ENCODE data around the gene TMEM52. TPM values are rescaled to one million over a fixed set of nuclear protein-coding genes. Genes with fewer than 3 reads are reported as not detected.

TMEM52 gene
- polyA plus RNA-seq, 3 donors: 2.3 TPM; not detected in 2

DNA sequence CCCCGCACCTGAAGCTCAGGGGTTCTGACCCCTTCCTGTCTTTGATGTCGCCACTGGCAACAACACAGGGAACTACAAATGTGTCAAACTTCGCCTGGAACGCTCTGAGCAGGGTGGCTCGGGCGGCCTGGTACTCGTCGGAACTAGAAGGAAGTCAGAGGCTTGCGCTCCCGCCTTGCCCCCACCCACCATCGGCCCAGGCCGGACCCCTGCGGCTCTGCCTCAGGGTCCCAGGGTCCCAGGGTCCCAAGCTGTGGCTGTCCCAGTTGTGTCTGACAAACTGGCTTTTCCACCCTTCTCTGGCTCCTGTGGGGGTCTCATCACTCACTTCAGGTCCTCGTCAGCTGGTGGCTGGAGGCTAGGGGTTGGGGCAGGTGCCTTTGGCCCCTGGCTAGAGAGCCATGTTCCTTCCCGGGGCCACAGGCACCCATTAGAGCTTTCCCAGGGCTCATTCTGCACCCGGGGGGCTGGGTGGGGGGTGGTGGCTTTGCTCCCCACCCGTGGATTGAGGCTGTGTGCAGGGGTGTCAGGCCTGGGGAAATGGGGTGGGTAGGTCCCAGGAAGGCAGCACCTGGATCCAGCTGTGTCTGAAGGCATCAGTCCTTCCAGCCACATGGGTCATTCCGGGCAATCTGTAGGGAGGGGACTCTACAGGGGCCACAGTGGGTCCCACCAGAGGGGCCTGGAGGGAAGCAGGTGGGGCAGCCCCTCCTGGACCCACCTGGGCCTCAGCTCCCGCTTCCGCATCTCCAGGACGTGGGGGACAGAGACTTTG lies 8.0 kb upstream of the TMEM52 start:
- WGBS (ENCODE audit: insufficient coverage): 87% methylated on average over 19 of the region's 21 CpGs
- H3K4me2 ChIP-seq (replicated peaks; ENCODE audit: extremely low read depth, low read length, poor library complexity, severe bottlenecking): no peak overlapping the region
- H4K20me1 ChIP-seq (ENCODE audit: insufficient read depth, low read length): no peaks in the 10 kb centered on the region
- no peak overlapping the region for H3K9ac ChIP-seq (ENCODE audit: insufficient read depth, low read length, poor library complexity, severe bottlenecking)
- no peak overlapping the region for H3K27ac ChIP-seq (ENCODE audit: low read depth in 1 of 2, low read length in 2 of 2)
- no peaks in the 10 kb centered on the region for H3K79me2 ChIP-seq (ENCODE audit: insufficient read depth, low read length)
- no peaks in the 10 kb centered on the region for H3K27me3 ChIP-seq (ENCODE audit: control insufficient read depth in 2 of 2, insufficient read depth in 2 of 2, low read length in 2 of 2)
- H3K4me3 ChIP-seq (replicated peaks in 1 of 3; ENCODE audit: low read depth in 2 of 3, low read length in 3 of 3): no peak overlapping the region
- Mint-ChIP-seq H3K4me3 (no peak overlapping the region), H3K36me3 (no peaks in the 10 kb centered on the region), H3K27me3 (ENCODE audit: low read depth in 3 of 3) (peaks cover 5 to 7% (median 5%) of the 10 kb centered on the region in 3 donors), H3K4me1 (no peaks in the 10 kb centered on the region), H3K27ac (no peak overlapping the region), H3K9me3 (peaks cover 0 to 4% (median 0%) of the 10 kb centered on the region in 7 donors)
- no peaks in the 10 kb centered on the region for H3K4me1 ChIP-seq (ENCODE audit: control insufficient read depth in 1 of 2, insufficient read depth in 2 of 2, low read length in 2 of 2)
- H2AFZ ChIP-seq (ENCODE audit: insufficient read depth, low read depth, low read length, poor library complexity, severe bottlenecking): no peak overlapping the region
- TF ChIP-seq, protein P1, sequence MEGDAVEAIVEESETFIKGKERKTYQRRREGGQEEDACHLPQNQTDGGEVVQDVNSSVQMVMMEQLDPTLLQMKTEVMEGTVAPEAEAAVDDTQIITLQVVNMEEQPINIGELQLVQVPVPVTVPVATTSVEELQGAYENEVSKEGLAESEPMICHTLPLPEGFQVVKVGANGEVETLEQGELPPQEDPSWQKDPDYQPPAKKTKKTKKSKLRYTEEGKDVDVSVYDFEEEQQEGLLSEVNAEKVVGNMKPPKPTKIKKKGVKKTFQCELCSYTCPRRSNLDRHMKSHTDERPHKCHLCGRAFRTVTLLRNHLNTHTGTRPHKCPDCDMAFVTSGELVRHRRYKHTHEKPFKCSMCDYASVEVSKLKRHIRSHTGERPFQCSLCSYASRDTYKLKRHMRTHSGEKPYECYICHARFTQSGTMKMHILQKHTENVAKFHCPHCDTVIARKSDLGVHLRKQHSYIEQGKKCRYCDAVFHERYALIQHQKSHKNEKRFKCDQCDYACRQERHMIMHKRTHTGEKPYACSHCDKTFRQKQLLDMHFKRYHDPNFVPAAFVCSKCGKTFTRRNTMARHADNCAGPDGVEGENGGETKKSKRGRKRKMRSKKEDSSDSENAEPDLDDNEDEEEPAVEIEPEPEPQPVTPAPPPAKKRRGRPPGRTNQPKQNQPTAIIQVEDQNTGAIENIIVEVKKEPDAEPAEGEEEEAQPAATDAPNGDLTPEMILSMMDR (IDR thresholded peaks at IDR 0.05): no peak
- no peaks in the 10 kb centered on the region for H3K9me3 ChIP-seq (replicated peaks in 1 of 2; ENCODE audit: control insufficient read depth in 1 of 2, insufficient read depth in 1 of 2, low read length in 2 of 2)
- intact Hi-C loops (cut with micrococcal nuclease): no loop called here
- DNase-seq: no peak
- H3K36me3 ChIP-seq (replicated peaks in 1 of 2; ENCODE audit: control insufficient read depth in 1 of 2, insufficient read depth in 2 of 2, low read length in 2 of 2): no peaks in the 10 kb centered on the region

DNA sequence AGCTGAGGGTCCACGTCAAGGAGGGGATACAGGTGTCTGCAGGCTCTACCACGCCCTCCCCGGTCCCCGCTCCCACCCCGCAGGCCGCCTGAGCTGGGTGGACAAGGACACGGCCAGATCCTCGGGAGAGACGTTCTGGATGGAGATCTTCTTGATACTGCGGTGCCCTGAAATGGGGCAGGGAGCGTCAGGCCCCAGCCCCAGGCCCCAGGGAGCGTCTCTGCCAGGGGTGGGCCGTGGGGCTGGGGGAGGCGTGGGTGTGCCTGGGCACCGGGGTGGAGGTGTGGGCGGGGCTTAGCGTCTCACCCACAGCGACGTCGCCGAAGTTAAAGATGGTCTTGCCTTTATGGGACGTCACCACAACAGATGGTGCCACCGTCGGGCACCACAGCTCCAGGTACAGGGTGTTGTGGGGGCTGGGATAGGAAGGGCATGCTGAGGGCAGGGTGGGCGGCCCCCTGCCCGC lies 7.3 kb upstream of the TMEM52 start:
- Mint-ChIP-seq H3K36me3 (no peaks in the 10 kb centered on the region), H3K27me3 (ENCODE audit: low read depth in 3 of 3) (peaks cover 5 to 6% (median 5%) of the 10 kb centered on the region in 3 donors), H3K4me3 (no peak overlapping the region), H3K9me3 (peaks cover 0 to 4% (median 0%) of the 10 kb centered on the region in 7 donors), H3K4me1 (no peaks in the 10 kb centered on the region), H3K27ac (no peak overlapping the region)
- DNase-seq: no peak
- no peak overlapping the region for H3K27ac ChIP-seq (ENCODE audit: low read depth in 1 of 2, low read length in 2 of 2)
- H3K36me3 ChIP-seq (replicated peaks in 1 of 2; ENCODE audit: control insufficient read depth in 1 of 2, insufficient read depth in 2 of 2, low read length in 2 of 2): no peaks in the 10 kb centered on the region
- H4K20me1 ChIP-seq (ENCODE audit: insufficient read depth, low read length): no peaks in the 10 kb centered on the region
- H2AFZ ChIP-seq (ENCODE audit: insufficient read depth, low read depth, low read length, poor library complexity, severe bottlenecking): no peak overlapping the region
- H3K9ac ChIP-seq (ENCODE audit: insufficient read depth, low read length, poor library complexity, severe bottlenecking): no peak overlapping the region
- H3K9me3 ChIP-seq (replicated peaks in 1 of 2; ENCODE audit: control insufficient read depth in 1 of 2, insufficient read depth in 1 of 2, low read length in 2 of 2): no peaks in the 10 kb centered on the region
- H3K4me2 ChIP-seq (replicated peaks; ENCODE audit: extremely low read depth, low read length, poor library complexity, severe bottlenecking): no peak overlapping the region
- no peaks in the 10 kb centered on the region for H3K27me3 ChIP-seq (ENCODE audit: control insufficient read depth in 2 of 2, insufficient read depth in 2 of 2, low read length in 2 of 2)
- TF ChIP-seq, protein P1 (IDR thresholded peaks at IDR 0.05): no peak
- WGBS (ENCODE audit: insufficient coverage): 87% methylated on average over 24 of the region's 26 CpGs
- H3K4me1 ChIP-seq (ENCODE audit: control insufficient read depth in 1 of 2, insufficient read depth in 2 of 2, low read length in 2 of 2): no peaks in the 10 kb centered on the region
- intact Hi-C loops (cut with micrococcal nuclease): no loop called here
- no peak overlapping the region for H3K4me3 ChIP-seq (replicated peaks in 1 of 3; ENCODE audit: low read depth in 2 of 3, low read length in 3 of 3)
- H3K79me2 ChIP-seq (ENCODE audit: insufficient read depth, low read length): no peaks in the 10 kb centered on the region
